HG02885 (cell line): Measurements from ENCODE around the gene UBE2D2.

Source experiments
- ATAC-seq: cut with Tn5 transposase; IDR thresholded peaks from one replicate; pipeline ENCODE4 v1.9.1; 2021; ENCODE audit warnings: mild to moderate bottlenecking; ENCODE audit not compliant: unreplicated experiment, poor library complexity

The UBE2D2 gene

GRCh38 chr5:139657363-139658321 is 96.5 kb downstream of the UBE2D2 start:
- ATAC-seq: no peak

GRCh38 chr5:139658501-139658927 is 97.4 kb downstream of the UBE2D2 start:
- no peak for ATAC-seq

GRCh38 chr5:139658928-139659667 is 98.0 kb downstream of the UBE2D2 start:
- no peak for ATAC-seq

- ATAC-seq: no peak
Measured at GRCh38 chr5:139659695-139660101, 98.6 kb downstream of the UBE2D2 start.

- no peak for ATAC-seq
Measured at GRCh38 chr5:139660105-139660922, 99.2 kb downstream of the UBE2D2 start.

GRCh38 chr5:139660923-139661814 is 100.0 kb downstream of the UBE2D2 start:
- ATAC-seq: no peak

GRCh38 chr5:139662617-139663016 is 101.5 kb downstream of the UBE2D2 start:
- peak; percentile 23 for ATAC-seq

GRCh38 chr5:139663207-139664085 is 102.3 kb downstream of the UBE2D2 start:
- no peak for ATAC-seq

- ATAC-seq: peak; percentile 52
Measured at GRCh38 chr5:139664086-139664693, 103.1 kb downstream of the UBE2D2 start.

- no peak for ATAC-seq
Measured at GRCh38 chr5:139664727-139665351, 103.7 kb downstream of the UBE2D2 start.

- no peak for ATAC-seq
Measured at GRCh38 chr5:139665626-139666025, 104.5 kb downstream of the UBE2D2 start.

- no peak for ATAC-seq
Measured at GRCh38 chr5:139666551-139666950, 105.4 kb downstream of the UBE2D2 start.

- ATAC-seq: no peak
Measured at GRCh38 chr5:139667001-139667729, 106.0 kb downstream of the UBE2D2 start.

GRCh38 chr5:139667730-139668063 is 106.6 kb downstream of the UBE2D2 start:
- no peak for ATAC-seq

GRCh38 chr5:139668064-139668880 is 107.1 kb downstream of the UBE2D2 start:
- ATAC-seq: no peak

GRCh38 chr5:139668924-139669661 is 108.0 kb downstream of the UBE2D2 start:
- ATAC-seq: no peak
